CD4-positive, alpha-beta T cell (primary cell): ENCODE data around the gene LGI2. TPM values are rescaled to one million over a fixed set of nuclear protein-coding genes. Genes with fewer than 3 reads are reported as not detected.

Source experiments
- ATAC-seq: fragments of 200-7000 bp; cut with Tn5 transposase; one replicate; pipeline ENCODE4 v1.10.0; 2022; ENCODE audit warnings: mild to moderate bottlenecking; ENCODE audit not compliant: poor library complexity
- CTCF ChIA-PET: fragments of 350-600 bp; sonication (Branson Sonifier 250); formaldehyde crosslinking; loops from one replicate; lab custom pipeline; 2021; ENCODE audit warnings: antibody characterized with exemption, inconsistent platforms; lab: Charles Lee
- POLR2A ChIA-PET: fragments of 350-600 bp; sonication (Branson Sonifier 250); formaldehyde crosslinking; loops from one replicate; lab custom pipeline; 2021; ENCODE audit warnings: antibody characterized with exemption, inconsistent platforms; lab: Charles Lee
- DNase-seq, 14 experiments: peaks; one replicate each; pipeline ENCODE4 v3.0.0-alpha.2; 2013 to 2020; ENCODE audit warnings: mixed read lengths in 2 of 14
- H3K27ac ChIP-seq, 2 donors: one replicate each; pipeline versions ENCODE4 v1.5.1 to v1.7.0; 2013; ENCODE audit warnings: low read length in 2 of 2, low read depth in 1 of 2, mild to moderate bottlenecking in 1 of 2
- H3K27me3 ChIP-seq, 2 experiments: 1 replicate in 1 of 2; 2 replicates in 1 of 2; pipeline versions ENCODE4 v1.6.1 to v1.7.0; 2013; ENCODE audit warnings: low read length in 2 of 2, control low read depth in 1 of 2, mild to moderate bottlenecking in 1 of 2, moderate library complexity in 1 of 2; ENCODE audit not compliant: insufficient read depth in 2 of 2, control insufficient read depth in 1 of 2
- H3K36me3 ChIP-seq: one replicate; pipeline ENCODE4 v1.6.1; 2013; ENCODE audit warnings: low read length, control low read depth; ENCODE audit not compliant: insufficient read depth
- H3K4me1 ChIP-seq: one replicate; pipeline ENCODE4 v1.6.1; 2013; ENCODE audit warnings: low read length, control low read depth; ENCODE audit not compliant: insufficient read depth
- H3K4me3 ChIP-seq: one replicate; pipeline ENCODE4 v1.5.1; 2013; ENCODE audit warnings: mild to moderate bottlenecking, low read length, moderate library complexity
- H3K9me3 ChIP-seq, 2 experiments: 1 replicate in 1 of 2; 2 replicates in 1 of 2; pipeline versions ENCODE4 v1.6.1 to v1.7.0; 2013; ENCODE audit warnings: low read length in 2 of 2, mild to moderate bottlenecking in 2 of 2, control low read depth in 1 of 2, moderate library complexity in 1 of 2; ENCODE audit not compliant: control insufficient read depth in 1 of 2, insufficient read depth in 1 of 2
- H3K27ac Mint-ChIP-seq: one replicate; pipeline ENCODE4 v1.8.0; 2020; ENCODE audit warnings: mixed read lengths
- H3K27me3 Mint-ChIP-seq: one replicate; pipeline ENCODE4 v1.8.0; 2021; ENCODE audit warnings: mixed read lengths
- H3K36me3 Mint-ChIP-seq: one replicate; pipeline ENCODE4 v1.8.0; 2021; ENCODE audit warnings: low read depth, mixed read lengths
- H3K4me1 Mint-ChIP-seq: one replicate; pipeline ENCODE4 v1.8.0; 2021; ENCODE audit warnings: low read depth, mixed read lengths
- H3K4me3 Mint-ChIP-seq: one replicate; pipeline ENCODE4 v1.8.0; 2020; ENCODE audit warnings: mild to moderate bottlenecking, mixed read lengths
- H3K9me3 Mint-ChIP-seq: one replicate; pipeline ENCODE4 v1.8.0; 2020; ENCODE audit warnings: mixed read lengths
- intact Hi-C, 2 experiments: fragments of 100-400 bp; cut with DNase I in 1 of 2; cut with micrococcal nuclease in 1 of 2; formaldehyde crosslinking; loops; one replicate each; pipeline versions ENCODE4 v1.15.1 to v1.9.0; 2023 to 2025; cut with DNase I, micrococcal nuclease
- total RNA-seq, 174 experiments: library from RNA in 2 of 174; stranded (reverse) in 2 of 174; gene quantifications; one replicate each; pipeline ENCODE4 v1.2.3 and lab custom pipeline; 2021 to 2026
- TF ChIP-seq, protein P1 (sequence below): fragments of 200-600 bp; IDR thresholded peaks from one replicate; pipeline ENCODE4 v1.8.0; 2022; ENCODE audit warnings: antibody characterized with exemption, mild to moderate bottlenecking

The LGI2 gene
- total RNA-seq, 2 experiments from 2014 or later: not detected

- Mint-ChIP-seq H3K27ac (no peak overlapping the region), H3K36me3 (no peaks in the 10 kb centered on the region), H3K4me1 (no peaks in the 10 kb centered on the region), H3K27me3 (peaks cover 9% of the 10 kb centered on the region), H3K4me3 (no peak overlapping the region), H3K9me3 (peaks cover 8% of the 10 kb centered on the region)
- H3K4me3 ChIP-seq: no peak overlapping the region
- intact Hi-C loops: no loop called here
- CTCF ChIA-PET: no interaction called here
- ATAC-seq (no peak), DNase-seq (no peak)
- POLR2A ChIA-PET: no interaction called here
- H3K27ac ChIP-seq: no peak overlapping the region
- H3K27me3 ChIP-seq: no peaks in the 10 kb centered on the region
- H3K36me3 ChIP-seq: no peaks in the 10 kb centered on the region
- peaks cover 8 to 11% of the 10 kb centered on the region in 2 experiments for H3K9me3 ChIP-seq
- TF ChIP-seq, protein P1, sequence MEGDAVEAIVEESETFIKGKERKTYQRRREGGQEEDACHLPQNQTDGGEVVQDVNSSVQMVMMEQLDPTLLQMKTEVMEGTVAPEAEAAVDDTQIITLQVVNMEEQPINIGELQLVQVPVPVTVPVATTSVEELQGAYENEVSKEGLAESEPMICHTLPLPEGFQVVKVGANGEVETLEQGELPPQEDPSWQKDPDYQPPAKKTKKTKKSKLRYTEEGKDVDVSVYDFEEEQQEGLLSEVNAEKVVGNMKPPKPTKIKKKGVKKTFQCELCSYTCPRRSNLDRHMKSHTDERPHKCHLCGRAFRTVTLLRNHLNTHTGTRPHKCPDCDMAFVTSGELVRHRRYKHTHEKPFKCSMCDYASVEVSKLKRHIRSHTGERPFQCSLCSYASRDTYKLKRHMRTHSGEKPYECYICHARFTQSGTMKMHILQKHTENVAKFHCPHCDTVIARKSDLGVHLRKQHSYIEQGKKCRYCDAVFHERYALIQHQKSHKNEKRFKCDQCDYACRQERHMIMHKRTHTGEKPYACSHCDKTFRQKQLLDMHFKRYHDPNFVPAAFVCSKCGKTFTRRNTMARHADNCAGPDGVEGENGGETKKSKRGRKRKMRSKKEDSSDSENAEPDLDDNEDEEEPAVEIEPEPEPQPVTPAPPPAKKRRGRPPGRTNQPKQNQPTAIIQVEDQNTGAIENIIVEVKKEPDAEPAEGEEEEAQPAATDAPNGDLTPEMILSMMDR: no peak
- no peaks in the 10 kb centered on the region for H3K4me1 ChIP-seq
Observed at GRCh38 chr4:24956091-24956490, 74.7 kb downstream of the LGI2 start.

DNA sequence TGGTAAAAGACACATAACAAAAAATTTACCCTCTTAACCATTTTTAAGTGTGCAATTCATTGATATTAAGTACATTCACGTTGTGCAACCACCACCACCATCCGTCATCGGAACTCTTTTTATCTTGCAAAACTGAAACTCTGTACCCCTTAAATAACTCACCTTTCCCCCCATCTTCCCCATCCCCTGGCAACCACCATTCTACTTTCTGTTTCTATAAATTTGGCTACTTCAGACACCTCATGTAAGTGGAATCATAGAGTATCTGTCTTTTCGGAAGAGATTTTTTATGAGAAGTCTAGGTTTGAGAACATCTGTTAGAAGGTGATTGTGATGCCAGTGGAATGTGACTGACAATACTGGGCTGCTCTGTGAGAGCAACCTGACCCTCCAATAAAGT is 78.1 kb downstream of the LGI2 start:
- CTCF ChIA-PET: no interaction called here

GRCh38 chr4:24949970-24950369 is 80.8 kb downstream of the LGI2 start:
- CTCF ChIA-PET: no interaction called here
- no peaks in the 10 kb centered on the region for H3K27me3 ChIP-seq
- intact Hi-C loops: no loop called here

More for the DNA sequence above, 78.1 kb downstream of the LGI2 start:
- no peak overlapping the region for H3K27ac Mint-ChIP-seq
- H3K27me3 ChIP-seq: no peaks in the 10 kb centered on the region
- POLR2A ChIA-PET: no interaction called here
- H3K4me1 ChIP-seq: no peaks in the 10 kb centered on the region
- H3K9me3 Mint-ChIP-seq: peaks cover 2% of the 10 kb centered on the region
- TF ChIP-seq, protein P1: no peak
- ATAC-seq: no peak
- intact Hi-C loops: no loop called here
- H3K36me3 ChIP-seq: no peaks in the 10 kb centered on the region
- no peak overlapping the region for H3K4me3 ChIP-seq
- H3K27me3 Mint-ChIP-seq: peaks cover 9% of the 10 kb centered on the region
- no peaks in the 10 kb centered on the region for H3K36me3 Mint-ChIP-seq
- no peak overlapping the region for H3K4me3 Mint-ChIP-seq
- DNase-seq: no peak
- H3K9me3 ChIP-seq: peaks cover 3 to 11% of the 10 kb centered on the region in 2 experiments
- no peak overlapping the region for H3K27ac ChIP-seq
- no peaks in the 10 kb centered on the region for H3K4me1 Mint-ChIP-seq

More at GRCh38 chr4:24949970-24950369, 80.8 kb downstream of the LGI2 start:
- ATAC-seq (no peak), DNase-seq (no peak)
- H3K4me1 Mint-ChIP-seq: no peaks in the 10 kb centered on the region
- no peaks in the 10 kb centered on the region for H3K36me3 ChIP-seq
- TF ChIP-seq, protein P1: no peak
- peaks cover 3 to 11% of the 10 kb centered on the region in 2 experiments for H3K9me3 ChIP-seq
- peaks cover 9% of the 10 kb centered on the region for H3K27me3 Mint-ChIP-seq
- H3K4me3 ChIP-seq: no peak overlapping the region
- no peak overlapping the region for H3K27ac Mint-ChIP-seq
- no peak overlapping the region for H3K4me3 Mint-ChIP-seq
- H3K9me3 Mint-ChIP-seq: no peaks in the 10 kb centered on the region
- H3K36me3 Mint-ChIP-seq: no peaks in the 10 kb centered on the region
- H3K4me1 ChIP-seq: no peaks in the 10 kb centered on the region
- POLR2A ChIA-PET: no interaction called here
- no peak overlapping the region for H3K27ac ChIP-seq

Other genes starting within 250 kb of the LGI2 start
- gene SOD3, start 235.4 kb downstream of the LGI2 start, total RNA-seq: not detected
- under 1 TPM; 0.25 to 0.69 TPM for gene CCDC149, start 117.9 kb downstream of the LGI2 start, total RNA-seq
- gene SEPSECS, start 129.5 kb upstream of the LGI2 start, total RNA-seq: 10 to 100 TPM; 18.5 to 18.7 TPM
- 1 to 10 TPM; 7.0 to 7.2 TPM for gene PI4K2B, start 203.1 kb upstream of the LGI2 start, total RNA-seq